Activated CD4-positive, alpha-beta T cell treated with anti-CD3 and anti-CD28 coated beads for 48 hours (primary cell): ENCODE measurements around the gene SYCP3.
"Not testable (repeated sequence)": the region's sequence is repeated elsewhere in the genome, so short reads cannot be mapped to it uniquely, and the experiment has no call there.

ENCODE experiments used
- DNase-seq: peaks from one replicate; pipeline ENCODE4 v3.0.0-alpha.2; 2020

The SYCP3 gene

GRCh38 chr12:101759396-101760047, 20.3 kb upstream of the SYCP3 start:
- no peak for DNase-seq

GRCh38 chr12:101750152-101750551, 10.9 kb upstream of the SYCP3 start:
- DNase-seq, result no peak

GRCh38 chr12:101749657-101750056, 10.4 kb upstream of the SYCP3 start:
- DNase-seq, result no peak

GRCh38 chr12:101748907-101749306, 9.6 kb upstream of the SYCP3 start:
- no peak for DNase-seq

GRCh38 chr12:101747697-101748096, 8.4 kb upstream of the SYCP3 start:
- no peak for DNase-seq

GRCh38 chr12:101746661-101747060, 7.4 kb upstream of the SYCP3 start:
- DNase-seq, result no peak

- DNase-seq, result no peak
Observed at GRCh38 chr12:101746196-101746595, 6.9 kb upstream of the SYCP3 start.

GRCh38 chr12:101745481-101745880, 6.2 kb upstream of the SYCP3 start:
- DNase-seq, result no peak

- no peak for DNase-seq
Observed at GRCh38 chr12:101743724-101744472, 4.6 kb upstream of the SYCP3 start.

- DNase-seq, result no peak
Observed at GRCh38 chr12:101743242-101743641, 4.0 kb upstream of the SYCP3 start.

GRCh38 chr12:101740980-101741379, 1.7 kb upstream of the SYCP3 start:
- no peak for DNase-seq

- DNase-seq, result no peak
Observed at GRCh38 chr12:101740566-101740965, 1.3 kb upstream of the SYCP3 start.

- no peak for DNase-seq
Observed at GRCh38 chr12:101737476-101737875, 1.8 kb downstream of the SYCP3 start.

GRCh38 chr12:101734482-101734881, 4.8 kb downstream of the SYCP3 start:
- not testable (repeated sequence) for DNase-seq

- DNase-seq, result no peak
Observed at GRCh38 chr12:101733166-101733565, 6.1 kb downstream of the SYCP3 start.

- DNase-seq, result no peak
Observed at GRCh38 chr12:101732318-101732717, 6.9 kb downstream of the SYCP3 start.

- no peak for DNase-seq
Observed at GRCh38 chr12:101729842-101730241, 9.4 kb downstream of the SYCP3 start.

- DNase-seq, result no peak
Observed at GRCh38 chr12:101727098-101727497, 12.2 kb downstream of the SYCP3 start.

GRCh38 chr12:101722392-101722791, 16.9 kb downstream of the SYCP3 start:
- DNase-seq, result no peak

GRCh38 chr12:101720118-101720517, 19.1 kb downstream of the SYCP3 start:
- DNase-seq, result no peak

- DNase-seq, result no peak
Observed at GRCh38 chr12:101719566-101719965, 19.7 kb downstream of the SYCP3 start.

- no peak for DNase-seq
Observed at GRCh38 chr12:101714877-101715444, 24.3 kb downstream of the SYCP3 start.

GRCh38 chr12:101713930-101714329, 25.3 kb downstream of the SYCP3 start:
- no peak for DNase-seq

- DNase-seq, result no peak
Observed at GRCh38 chr12:101713059-101713682, 26.1 kb downstream of the SYCP3 start.
